Activated effector memory CD4-positive, alpha-beta T cell treated with anti-CD3 and anti-CD28 coated beads, Interleukin-2, amount 50 U/mL, for 16 hours (primary cell): ENCODE data around the gene GPRC5D.
A peak's percentile ranks its signal among the peaks of the same experiment; 100 is the strongest.

Experiments
- DNase-seq: peaks from one replicate; pipeline ENCODE4 v3.0.0-alpha.2; 2020

The GPRC5D gene

GRCh38 chr12:12952036-12952435, at the start of gene GPRC5D:
Gene GPRC5D (minus strand): TSS chr12:12952170. CDS start chr12:12950384, 1,786 bp downstream.
- no peak for DNase-seq

GRCh38 chr12:13001775-13002040, 49.7 kb upstream of the GPRC5D start:
- DNase-seq = no peak

GRCh38 chr12:13000925-13001774, 49.2 kb upstream of the GPRC5D start:
- DNase-seq = peak; percentile 76

DNA sequence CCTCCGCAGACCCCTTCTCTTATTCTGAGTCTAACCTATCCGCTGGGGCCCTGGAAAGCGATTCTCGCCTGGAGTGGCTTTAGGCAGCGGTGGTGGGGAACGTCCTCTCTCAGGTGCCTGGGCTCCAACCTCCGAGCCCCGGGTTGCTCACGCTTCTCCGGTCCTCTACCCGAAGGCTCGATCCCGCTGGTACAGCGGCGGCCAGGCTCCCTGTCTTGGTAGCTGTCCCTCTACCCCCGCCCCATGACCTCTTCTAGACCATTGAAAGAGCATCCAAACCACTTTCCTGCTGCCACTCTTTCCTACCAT, 48.6 kb upstream of the GPRC5D start:
- no peak for DNase-seq

DNA sequence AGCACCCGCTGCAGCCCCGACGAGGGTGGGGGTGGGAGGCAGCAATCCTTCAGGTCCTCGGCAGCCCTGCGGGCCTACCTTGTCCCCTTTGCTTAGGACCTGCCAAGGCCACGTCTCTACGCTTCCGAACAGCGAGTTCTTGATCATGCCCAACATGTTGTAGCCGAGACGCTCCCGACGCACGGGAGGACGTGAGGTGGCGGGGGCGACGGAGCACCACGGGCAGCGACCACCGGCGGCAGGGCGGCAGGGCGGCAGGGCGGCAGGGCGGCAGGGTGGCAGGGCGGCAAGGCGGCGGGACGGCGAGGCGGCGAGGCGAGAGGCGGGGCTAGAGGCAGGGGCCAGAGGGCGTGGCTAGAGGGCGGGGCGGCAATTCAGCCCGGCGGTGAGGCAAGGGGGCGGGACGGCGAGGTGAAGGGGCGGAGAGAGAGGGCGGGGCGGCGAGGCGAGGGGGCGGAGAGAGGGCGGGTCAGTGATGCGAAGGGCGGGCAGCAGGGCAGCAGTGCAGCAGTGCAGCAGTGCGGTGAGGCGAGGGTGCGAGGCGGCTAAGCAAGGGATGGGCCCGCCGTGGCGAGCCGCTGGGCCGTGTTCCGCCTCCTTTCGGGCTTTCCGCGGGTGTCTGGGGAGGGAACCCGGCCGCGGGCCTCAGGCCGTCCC, 48.1 kb upstream of the GPRC5D start, which contains the start of gene HEBP1:
HEBP1 (minus strand) TSS at position 307 of the 657 bp plus-strand sequence; CDS start at position 156, 151 bp downstream.
- DNase-seq = peak; percentile 99

- DNase-seq = no peak
Measured at GRCh38 chr12:12999271-12999958, 47.4 kb upstream of the GPRC5D start.

GRCh38 chr12:12998248-12998647, 46.3 kb upstream of the GPRC5D start:
- no peak for DNase-seq

GRCh38 chr12:12997734-12998133, 45.8 kb upstream of the GPRC5D start:
- no peak for DNase-seq

DNA sequence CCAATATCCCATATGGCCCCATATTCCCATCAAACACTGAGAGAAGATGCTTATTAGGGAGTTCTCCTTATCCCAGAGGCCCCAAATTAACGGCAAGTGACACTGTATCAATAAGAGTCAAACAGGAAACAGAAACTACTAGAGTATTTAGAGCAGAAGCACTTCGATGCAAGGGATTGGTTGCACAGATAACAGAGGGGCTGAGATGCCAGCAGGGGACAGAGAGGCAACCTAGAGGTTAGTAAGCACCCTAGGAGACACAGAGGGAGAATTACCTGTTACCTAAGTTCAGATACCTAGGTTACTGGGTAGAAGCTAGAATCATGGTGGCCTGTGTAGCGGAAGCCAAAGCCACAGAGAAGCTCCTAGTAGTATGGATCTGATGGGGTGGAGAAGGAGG, 45.2 kb upstream of the GPRC5D start:
- DNase-seq = no peak

DNA sequence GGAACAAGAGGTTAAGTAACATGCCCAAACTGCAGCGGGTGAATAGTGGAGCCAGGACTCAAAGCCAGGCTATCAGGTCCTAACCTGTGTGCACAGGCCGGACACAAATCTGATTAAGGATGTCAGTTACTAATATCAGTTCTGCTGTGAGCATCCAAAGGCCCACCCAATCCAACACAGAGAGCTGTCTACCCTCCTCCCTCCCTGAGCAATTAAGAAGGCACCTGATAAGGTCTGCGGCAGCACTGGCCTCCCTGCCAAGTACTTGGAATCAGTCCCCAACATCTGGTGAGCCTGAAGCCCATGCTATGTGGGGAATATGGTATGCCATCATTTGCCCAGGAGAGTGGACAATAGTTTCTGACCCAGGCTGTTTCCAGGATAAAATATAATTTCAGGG, 44.2 kb upstream of the GPRC5D start:
- DNase-seq = no peak

DNA sequence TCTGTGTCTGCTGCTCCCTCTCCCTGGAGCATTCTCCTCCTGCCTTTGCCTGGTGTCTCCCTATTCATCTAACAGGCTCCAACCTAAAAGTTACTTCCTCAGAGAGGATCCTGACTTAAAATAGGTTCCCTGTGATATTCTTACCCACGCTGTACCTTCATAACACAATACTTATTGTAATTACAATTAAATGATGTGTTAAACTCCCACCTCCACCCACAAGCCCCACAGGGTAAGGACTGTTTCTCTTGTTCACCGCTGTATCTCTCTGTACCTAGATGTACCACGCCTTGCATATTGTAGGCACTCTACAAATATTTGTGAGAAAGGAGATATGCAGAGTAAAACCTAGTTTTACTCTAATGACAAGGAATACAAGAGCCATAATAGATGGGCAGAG, 43.1 kb upstream of the GPRC5D start:
- no peak for DNase-seq

GRCh38 chr12:12993367-12993766, 41.4 kb upstream of the GPRC5D start:
- DNase-seq = no peak

- no peak for DNase-seq
Measured at GRCh38 chr12:12992418-12993130, 40.6 kb upstream of the GPRC5D start.

DNA sequence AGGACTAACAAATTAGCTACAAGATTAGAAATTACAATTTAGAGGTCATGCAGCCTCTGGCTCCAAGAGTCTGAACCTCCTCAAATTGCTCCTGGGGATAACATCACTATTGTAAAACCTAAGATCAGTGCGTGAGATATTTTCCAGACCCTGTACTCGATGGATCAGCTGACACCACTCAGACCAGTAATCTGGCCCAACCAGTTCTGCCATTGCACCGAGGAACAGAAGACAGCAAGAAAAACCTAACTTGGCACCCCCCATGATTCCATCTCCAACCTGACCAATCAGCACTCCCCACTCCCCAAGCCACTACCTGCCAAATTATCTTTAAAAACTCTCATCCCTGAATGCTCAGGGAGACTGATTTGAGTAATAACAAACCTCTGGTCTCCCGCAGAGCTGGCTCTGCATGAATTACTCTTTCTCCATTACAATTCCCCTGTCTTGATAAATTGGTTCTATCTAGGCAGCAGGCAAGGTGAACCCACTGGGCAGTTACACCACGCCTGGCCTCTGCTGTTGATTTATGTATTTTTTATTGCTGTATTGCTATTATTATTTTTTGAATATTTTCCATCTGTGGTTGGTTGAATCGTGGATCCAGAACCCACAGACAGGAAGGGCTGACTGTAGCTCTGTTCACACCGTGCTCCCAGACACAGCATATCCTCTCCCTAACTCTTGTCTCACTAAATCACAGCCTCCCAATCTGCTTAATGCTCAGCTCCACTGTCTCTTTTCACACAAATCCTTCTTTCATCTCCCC, 38.9 kb upstream of the GPRC5D start:
- no peak for DNase-seq

DNA sequence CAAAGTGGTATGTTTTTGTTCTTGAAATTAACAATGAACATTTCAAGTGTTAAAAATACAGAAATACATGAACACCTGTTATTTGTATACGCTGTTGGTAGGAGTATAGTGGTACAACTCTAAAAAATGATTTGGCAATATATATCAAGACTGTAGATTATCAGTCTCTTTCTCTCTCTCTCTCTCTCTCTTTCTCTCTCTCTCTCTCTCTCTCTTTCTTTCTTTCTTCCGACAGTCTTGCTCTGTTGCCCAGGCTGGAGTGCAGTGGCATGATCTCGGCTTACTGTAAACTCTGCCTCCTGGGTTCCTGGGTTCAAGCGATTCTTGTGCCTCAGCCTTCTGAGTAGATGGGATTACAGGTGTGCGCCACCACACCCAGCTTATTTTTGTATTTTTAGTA, 35.5 kb upstream of the GPRC5D start:
- no peak for DNase-seq

DNA sequence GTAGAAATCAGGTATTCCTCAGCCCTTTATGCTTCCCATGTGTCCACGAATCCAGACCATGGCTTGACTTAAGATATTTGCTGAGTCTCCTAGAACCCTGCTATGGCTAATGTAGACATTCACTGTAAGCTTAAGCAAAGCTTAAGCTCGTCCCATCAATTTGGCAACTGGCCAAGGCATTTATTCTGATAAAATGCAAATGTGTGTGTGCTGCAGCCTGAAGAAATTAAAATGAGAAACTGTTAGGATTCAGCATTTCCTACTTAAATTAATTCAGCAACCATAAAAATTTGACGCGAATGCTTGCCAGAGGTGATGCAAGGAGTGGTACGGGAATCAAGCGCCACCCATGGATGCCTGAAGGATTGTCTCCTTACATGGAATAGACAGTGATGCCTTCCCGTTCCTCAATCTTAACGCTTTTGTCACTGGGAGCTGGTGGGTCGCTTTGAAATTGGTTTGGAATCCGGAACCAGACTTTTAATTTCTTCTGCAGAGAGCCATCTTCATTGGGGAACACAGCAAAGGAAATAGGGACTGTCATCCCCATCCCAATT, 34.9 kb upstream of the GPRC5D start:
- DNase-seq = no peak

DNA sequence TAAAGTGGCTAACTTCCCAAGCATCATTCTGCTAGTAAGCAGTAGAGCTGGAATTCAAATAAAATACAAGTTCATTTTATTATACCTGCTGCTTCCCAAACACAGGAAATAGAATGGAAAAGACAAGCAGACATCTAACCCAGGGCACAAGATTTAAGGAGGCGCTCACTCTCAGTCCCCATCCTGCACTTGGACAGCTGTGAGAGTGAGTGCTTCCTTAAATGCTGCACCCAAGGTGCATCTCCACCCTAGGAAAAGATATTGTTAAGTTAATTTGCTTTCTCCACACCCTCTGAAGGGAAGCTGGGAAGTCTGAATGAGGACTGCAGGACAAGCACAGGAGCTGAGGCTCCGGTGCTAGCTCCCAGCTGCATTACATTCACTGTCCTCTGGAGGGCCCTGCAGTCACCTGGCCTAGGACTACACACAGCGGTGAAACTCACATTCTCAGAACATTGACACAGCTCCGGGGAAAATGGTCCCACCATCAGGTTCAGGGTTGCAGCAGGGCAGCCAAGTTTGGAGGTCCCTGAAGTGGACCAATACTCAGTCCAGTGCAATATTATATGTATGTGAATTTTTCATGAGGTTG, 33.9 kb upstream of the GPRC5D start:
- DNase-seq = no peak

DNA sequence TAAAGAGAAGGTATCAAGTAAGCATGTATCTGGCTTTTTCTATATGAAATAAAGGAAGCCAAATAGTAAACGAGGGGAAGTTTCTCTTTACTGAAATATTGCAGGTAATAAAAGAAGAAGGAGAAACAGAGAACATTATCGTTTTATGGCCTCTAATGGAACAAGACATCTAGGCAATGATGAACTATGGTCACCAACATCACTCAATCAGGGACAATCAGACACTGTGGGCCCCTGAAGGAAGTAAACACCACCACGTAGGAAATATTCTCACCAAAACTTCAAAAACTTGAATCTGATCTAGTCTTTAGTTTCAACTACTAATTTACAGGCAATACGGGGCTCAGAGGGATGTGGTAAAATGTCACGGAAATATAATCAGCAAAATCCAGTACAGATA, 32.2 kb upstream of the GPRC5D start:
- DNase-seq = no peak

GRCh38 chr12:12983420-12984035, 31.6 kb upstream of the GPRC5D start:
- DNase-seq = no peak

DNA sequence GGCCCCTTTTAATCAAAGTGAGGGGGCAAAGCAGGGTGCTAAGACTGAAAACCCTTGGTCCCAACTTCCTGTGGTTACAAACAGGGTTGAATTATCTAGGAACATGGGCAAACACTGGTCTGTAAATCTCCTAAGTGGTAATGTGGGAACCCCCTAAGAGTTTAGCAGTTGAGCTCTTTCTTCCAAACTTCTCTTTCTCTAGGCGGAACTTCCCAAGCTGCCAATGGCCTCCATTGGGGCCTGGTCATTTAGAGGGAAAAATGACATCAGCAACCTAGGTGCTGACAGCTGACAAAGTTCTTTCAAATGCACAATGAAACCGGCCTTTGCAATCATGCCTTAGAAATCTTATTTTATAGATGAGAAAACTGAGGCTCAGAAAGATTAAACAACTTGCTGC, 30.4 kb upstream of the GPRC5D start:
- no peak for DNase-seq

GRCh38 chr12:12979731-12980259, 27.8 kb upstream of the GPRC5D start:
- DNase-seq = no peak
